Raji (cell line): Measurements from ENCODE around the gene CNTN5.

Experiments used
- POLR2A ChIP-seq: IDR thresholded peaks from 2 replicates; pipeline ENCODE4 v1.6.1; 2011; ENCODE audit warnings: low read depth, low read length, control low read depth; ENCODE audit not compliant: insufficient read depth

Gene CNTN5

DNA sequence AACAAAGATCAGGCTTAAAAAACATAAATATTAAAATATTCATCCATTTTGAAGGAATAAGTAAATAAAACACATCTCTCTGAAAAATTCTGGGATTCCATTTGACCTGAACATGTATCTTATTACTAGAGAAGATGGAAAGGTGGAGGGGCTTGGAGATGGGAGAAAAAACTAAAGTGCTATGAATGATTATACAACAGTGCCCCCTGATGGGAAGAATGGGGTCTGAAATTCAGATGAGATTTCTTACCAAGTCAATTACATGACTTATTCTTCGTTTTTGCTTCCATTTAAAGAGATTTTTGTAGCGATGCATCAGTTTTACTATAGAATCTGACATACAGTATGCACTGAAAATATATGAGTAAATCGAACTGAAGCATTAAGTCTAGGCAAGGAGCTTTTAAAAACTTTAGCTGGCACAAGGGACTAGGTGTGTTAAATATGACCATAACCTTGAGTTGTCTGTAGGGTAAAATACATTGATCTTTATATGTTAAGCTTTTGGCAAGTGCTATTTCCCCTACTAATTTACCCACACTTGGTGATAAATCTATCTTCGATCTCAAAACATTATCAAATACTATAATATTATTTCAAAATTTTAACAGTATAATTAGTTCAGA, 718.8 kb downstream of the CNTN5 start:
- TF ChIP-seq POLR2A: no peak

- TF ChIP-seq POLR2A: no peak
Measured at GRCh38 chr11:99742501-99742900, 721.8 kb downstream of the CNTN5 start.

DNA sequence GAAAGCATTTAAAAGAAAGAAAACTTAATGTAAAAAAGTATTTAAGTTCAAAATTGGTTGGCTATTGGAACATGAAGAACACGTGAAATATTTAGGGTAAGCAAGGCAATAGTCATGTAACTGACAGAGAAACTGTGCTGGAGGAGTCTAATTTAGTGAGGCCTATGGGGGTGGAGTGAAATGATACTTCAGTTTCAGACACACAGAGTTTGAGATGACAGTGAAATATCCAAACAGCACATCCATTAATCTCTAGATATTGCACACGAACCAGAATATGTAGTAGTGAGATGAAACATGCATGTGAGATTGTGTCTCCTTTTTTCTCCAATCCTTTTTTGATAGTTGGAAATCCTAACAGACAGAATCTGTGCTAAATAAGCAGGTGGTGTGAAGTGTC, 739.0 kb downstream of the CNTN5 start:
- no peak for TF ChIP-seq POLR2A

DNA sequence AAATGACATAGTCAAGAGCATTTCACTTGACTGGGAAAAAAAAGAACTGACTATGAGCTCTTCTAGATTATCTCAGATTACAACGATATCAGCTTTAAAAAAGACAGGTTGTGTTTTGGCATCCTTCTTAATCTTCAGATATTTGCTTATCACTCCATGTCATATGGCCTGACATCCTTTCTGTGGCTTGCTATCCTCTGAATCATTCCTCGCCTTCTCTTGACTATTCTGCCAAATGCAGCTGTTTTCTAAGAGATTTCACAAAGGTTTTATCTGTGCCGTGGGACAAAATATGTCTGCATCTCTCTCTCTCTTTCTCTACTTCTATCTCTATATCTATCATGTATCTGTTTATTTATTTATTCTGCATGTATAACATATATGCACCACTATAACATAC, 746.1 kb downstream of the CNTN5 start:
- TF ChIP-seq POLR2A: no peak

GRCh38 chr11:99773646-99774045, 752.9 kb downstream of the CNTN5 start:
- no peak for TF ChIP-seq POLR2A

DNA sequence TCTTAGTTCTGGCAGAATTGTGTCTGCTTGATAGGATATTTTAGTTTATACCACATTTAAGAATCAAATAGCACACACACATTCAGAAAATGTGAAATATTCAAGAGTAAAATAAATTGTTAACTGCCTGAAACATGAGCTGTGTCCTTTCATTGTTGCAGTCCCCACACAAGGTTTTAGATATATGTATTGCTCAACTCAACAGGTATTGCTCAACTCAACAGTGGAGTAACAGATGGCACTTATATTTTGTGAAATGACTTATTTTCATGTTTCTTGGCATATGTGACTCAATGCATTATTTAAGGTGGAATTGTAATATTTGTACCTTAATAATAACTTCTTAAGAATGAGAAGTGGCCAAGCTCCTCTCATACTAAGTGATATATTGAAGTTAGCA, 760.3 kb downstream of the CNTN5 start:
- TF ChIP-seq POLR2A: no peak

GRCh38 chr11:99791354-99791753, 770.6 kb downstream of the CNTN5 start:
- TF ChIP-seq POLR2A: no peak

DNA sequence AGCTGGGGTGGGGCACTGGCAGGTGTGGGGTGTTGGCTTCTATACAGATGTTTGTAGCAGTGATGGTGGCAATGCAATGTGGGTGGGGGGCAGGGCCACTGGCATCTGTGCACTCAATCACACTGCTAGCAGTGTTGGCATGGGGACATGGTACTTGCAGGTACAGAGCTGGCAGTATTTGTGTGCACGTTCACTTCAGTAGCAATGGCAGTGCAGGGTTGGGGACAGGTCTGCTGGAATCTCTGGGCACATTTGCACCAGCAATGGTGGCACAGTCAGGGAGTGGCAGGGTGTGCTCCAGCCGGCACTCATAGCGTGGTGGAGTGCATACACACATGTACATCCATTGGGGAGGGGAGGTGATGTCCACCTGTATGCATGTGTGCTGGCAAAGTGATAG, 775.2 kb downstream of the CNTN5 start:
- TF ChIP-seq POLR2A: no peak

DNA sequence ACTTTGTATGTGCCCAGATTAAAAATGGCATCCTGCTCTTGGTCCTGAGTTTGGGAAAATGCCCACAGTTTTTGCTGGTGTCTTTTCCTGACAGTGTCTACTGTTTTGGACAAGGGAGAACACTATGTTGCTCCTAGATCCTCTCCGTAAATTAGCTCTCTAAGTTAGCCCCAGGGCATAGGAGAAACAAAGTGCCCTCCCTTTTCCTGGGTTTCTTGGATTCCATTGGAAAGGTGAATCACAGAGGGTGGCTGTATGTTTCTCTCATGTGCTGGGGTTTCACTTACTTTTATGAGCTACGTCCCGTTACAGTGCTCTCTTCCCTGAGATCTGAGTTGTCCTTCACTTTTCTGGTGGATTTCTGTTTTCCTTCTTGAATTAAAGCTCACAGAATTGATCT, 782.8 kb downstream of the CNTN5 start:
- TF ChIP-seq POLR2A: no peak

GRCh38 chr11:99812516-99812915, 791.8 kb downstream of the CNTN5 start:
- TF ChIP-seq POLR2A: no peak

- no peak for TF ChIP-seq POLR2A
Measured at GRCh38 chr11:99814021-99814420, 793.3 kb downstream of the CNTN5 start.

DNA sequence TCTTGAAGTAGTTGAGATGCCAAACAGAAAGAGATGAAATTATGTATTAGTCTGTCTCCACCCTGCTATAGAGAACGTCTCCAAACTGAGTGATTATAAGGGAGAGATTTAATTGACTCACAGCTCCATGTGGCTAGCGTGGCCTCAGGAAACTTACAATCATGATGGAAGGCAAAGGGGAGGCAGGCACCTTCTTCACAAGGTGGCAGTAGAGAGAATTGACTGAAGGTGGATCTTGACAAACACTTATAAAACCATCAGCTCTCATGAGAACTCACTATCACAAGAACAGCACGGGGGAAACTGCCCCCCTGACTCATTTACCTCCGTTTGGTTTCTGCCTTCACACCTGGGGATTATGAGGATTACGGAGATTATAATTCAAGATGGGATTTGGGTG, 794.0 kb downstream of the CNTN5 start:
- TF ChIP-seq POLR2A: no peak

GRCh38 chr11:99818991-99819390, 798.2 kb downstream of the CNTN5 start:
- TF ChIP-seq POLR2A: no peak

GRCh38 chr11:99822846-99823565, 802.3 kb downstream of the CNTN5 start:
- no peak for TF ChIP-seq POLR2A

GRCh38 chr11:99841885-99842284, 821.1 kb downstream of the CNTN5 start:
- no peak for TF ChIP-seq POLR2A

DNA sequence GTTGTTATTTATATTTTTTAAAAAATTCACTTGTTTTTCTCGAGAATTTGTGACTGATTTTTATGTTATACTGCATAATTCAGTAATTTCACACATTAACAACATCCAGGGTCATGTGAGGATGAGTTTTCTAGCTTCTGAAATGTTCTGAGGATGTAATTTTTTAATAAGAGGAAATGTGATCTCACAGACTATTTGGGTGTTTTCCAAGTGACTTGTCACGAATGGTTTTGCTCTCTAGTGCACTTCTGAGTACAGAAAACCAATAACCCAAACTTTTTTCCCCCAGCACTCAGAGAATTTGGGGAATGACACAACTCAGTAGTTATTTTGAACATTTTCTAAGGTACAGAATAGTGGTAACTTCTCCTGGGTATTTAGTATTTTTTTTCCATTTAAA, 845.2 kb downstream of the CNTN5 start:
- no peak for TF ChIP-seq POLR2A

GRCh38 chr11:99881610-99882009, 860.9 kb downstream of the CNTN5 start:
- no peak for TF ChIP-seq POLR2A
